Immature natural killer cell (primary cell): ENCODE data around the gene FAM78B. TPM values are rescaled to one million over a fixed set of nuclear protein-coding genes. Genes with fewer than 3 reads are reported as not detected.

Source experiments
- DNase-seq, 3 donors: peaks; one replicate each; pipeline ENCODE4 v3.0.0; 2022; ENCODE audit warnings: mixed read lengths in 1 of 3
- H3K27ac Mint-ChIP-seq, 6 donors: one replicate each; pipeline ENCODE4 v1.8.0; 2020; ENCODE audit warnings: mixed read lengths in 6 of 6, mild to moderate bottlenecking in 5 of 6, inconsistent platforms in 4 of 6, moderate library complexity in 3 of 6
- H3K27me3 Mint-ChIP-seq, 3 donors: one replicate each; pipeline ENCODE4 v1.8.0; 2020 to 2021; ENCODE audit warnings: low read depth in 3 of 3, mild to moderate bottlenecking in 3 of 3, mixed read lengths in 3 of 3, moderate library complexity in 3 of 3, inconsistent platforms in 1 of 3
- H3K36me3 Mint-ChIP-seq, 3 donors: one replicate each; pipeline ENCODE4 v1.8.0; 2020; ENCODE audit warnings: mixed read lengths in 3 of 3, inconsistent platforms in 2 of 3, mild to moderate bottlenecking in 2 of 3
- H3K4me1 Mint-ChIP-seq, 2 donors: one replicate each; pipeline ENCODE4 v1.8.0; 2020; ENCODE audit warnings: inconsistent platforms in 2 of 2, mild to moderate bottlenecking in 2 of 2, mixed read lengths in 2 of 2, moderate library complexity in 1 of 2
- H3K4me3 Mint-ChIP-seq, 5 donors: one replicate each; pipeline ENCODE4 v1.8.0; 2020; ENCODE audit warnings: mild to moderate bottlenecking in 5 of 5, mixed read lengths in 5 of 5, inconsistent platforms in 3 of 5, moderate library complexity in 3 of 5
- H3K9me3 Mint-ChIP-seq, 6 donors: one replicate each; pipeline ENCODE4 v1.8.0; 2020; ENCODE audit warnings: mild to moderate bottlenecking in 6 of 6, mixed read lengths in 6 of 6, inconsistent platforms in 4 of 6, moderate library complexity in 3 of 6
- polyA plus RNA-seq, 3 donors: library from polyadenylated mRNA; unstranded; fragments of 300-500 nt; fragmentation: Illumina TruSeq; gene quantifications; one replicate each; pipeline ENCODE4 v1.2.3, GENCODE V29; 2021

The FAM78B gene
- polyA plus RNA-seq, 3 donors from 2014 or later, result not detected

GRCh38 chr1:166174108-166174507 is 7.3 kb upstream of the FAM78B start:
- Mint-ChIP-seq H3K36me3 (no peaks in the 10 kb centered on the region), H3K4me1 (no peaks in the 10 kb centered on the region), H3K27me3 (peaks cover 2 to 19% (median 13%) of the 10 kb centered on the region in 3 donors), H3K4me3 (no peak overlapping the region), H3K9me3 (peaks cover 0 to 5% (median 0%) of the 10 kb centered on the region in 6 donors), H3K27ac (no peak overlapping the region)
- no peak for DNase-seq

- no peak overlapping the region for H3K4me3 Mint-ChIP-seq
- no peaks in the 10 kb centered on the region for H3K36me3 Mint-ChIP-seq
- H3K27ac Mint-ChIP-seq, result no peak overlapping the region
- no peaks in the 10 kb centered on the region for H3K9me3 Mint-ChIP-seq
- H3K4me1 Mint-ChIP-seq, result peaks cover 7 to 8% of the 10 kb centered on the region in 2 donors
- no peak for DNase-seq
- peaks cover 2 to 25% (median 18%) of the 10 kb centered on the region in 3 donors for H3K27me3 Mint-ChIP-seq
Observed at GRCh38 chr1:166172106-166172505, 5.3 kb upstream of the FAM78B start.

- H3K27me3 Mint-ChIP-seq, result peaks cover 3 to 22% (median 13%) of the 10 kb centered on the region in 3 donors
- H3K4me1 Mint-ChIP-seq, result peaks cover 7 to 9% of the 10 kb centered on the region in 2 donors
- DNase-seq, result no peak
- H3K36me3 Mint-ChIP-seq, result no peaks in the 10 kb centered on the region
- H3K27ac Mint-ChIP-seq, result no peak overlapping the region
- no peak overlapping the region for H3K4me3 Mint-ChIP-seq
- no peaks in the 10 kb centered on the region for H3K9me3 Mint-ChIP-seq
Observed at GRCh38 chr1:166170726-166171125, 3.9 kb upstream of the FAM78B start.

- Mint-ChIP-seq H3K27me3 (peaks cover 6 to 20% (median 13%) of the 10 kb centered on the region in 3 donors), H3K4me3 (no peak overlapping the region)
Observed at GRCh38 chr1:166170075-166170474, 3.3 kb upstream of the FAM78B start.

GRCh38 chr1:166169182-166169581 is 2.4 kb upstream of the FAM78B start:
- H3K27me3 Mint-ChIP-seq, result peaks cover 6 to 25% (median 13%) of the 10 kb centered on the region in 3 donors
- no peaks in the 10 kb centered on the region for H3K9me3 Mint-ChIP-seq
- H3K4me1 Mint-ChIP-seq, result peaks cover 9% of the 10 kb centered on the region in 2 donors
- no peak overlapping the region for H3K4me3 Mint-ChIP-seq
- H3K27ac Mint-ChIP-seq, result no peak overlapping the region
- no peak for DNase-seq
- no peaks in the 10 kb centered on the region for H3K36me3 Mint-ChIP-seq

More at GRCh38 chr1:166170075-166170474, 3.3 kb upstream of the FAM78B start:
- no peak overlapping the region for H3K27ac Mint-ChIP-seq
- H3K9me3 Mint-ChIP-seq, result no peaks in the 10 kb centered on the region
- H3K4me1 Mint-ChIP-seq, result peaks cover 8 to 9% of the 10 kb centered on the region in 2 donors
- no peaks in the 10 kb centered on the region for H3K36me3 Mint-ChIP-seq
- no peak for DNase-seq

- Mint-ChIP-seq H3K4me3 (peak overlapping the region; percentile 38 to 74 (median 60)), H3K27me3 (peaks cover 6 to 37% (median 17%) of the 10 kb centered on the region in 3 donors)
- DNase-seq, result no peak
Observed at GRCh38 chr1:166167572-166167925, 748 bp upstream of the FAM78B start.

GRCh38 chr1:166166329-166166697 is 488 bp downstream of the FAM78B start:
- H3K27me3 Mint-ChIP-seq, result peaks cover 6 to 39% (median 18%) of the 10 kb centered on the region in 3 donors
- DNase-seq, result no peak
- no peaks in the 10 kb centered on the region for H3K36me3 Mint-ChIP-seq
- no peaks in the 10 kb centered on the region for H3K9me3 Mint-ChIP-seq
- H3K4me3 Mint-ChIP-seq, result no peak overlapping the region
- peaks cover 9% of the 10 kb centered on the region in 2 donors for H3K4me1 Mint-ChIP-seq
- H3K27ac Mint-ChIP-seq, result no peak overlapping the region

More at GRCh38 chr1:166167572-166167925, 748 bp upstream of the FAM78B start:
- H3K36me3 Mint-ChIP-seq, result no peaks in the 10 kb centered on the region
- no peak overlapping the region for H3K27ac Mint-ChIP-seq
- H3K9me3 Mint-ChIP-seq, result no peaks in the 10 kb centered on the region
- H3K4me1 Mint-ChIP-seq, result peaks cover 9% of the 10 kb centered on the region in 2 donors

- Mint-ChIP-seq H3K27ac (no peak overlapping the region), H3K9me3 (peaks cover 0 to under 1% (median 0%) of the 10 kb centered on the region in 6 donors), H3K4me1 (peaks cover 9% of the 10 kb centered on the region in 2 donors), H3K27me3 (peaks cover 6 to 38% (median 17%) of the 10 kb centered on the region in 3 donors), H3K4me3 (peak overlapping the region; percentile 29 to 65 (median 46)), H3K36me3 (no peaks in the 10 kb centered on the region)
- DNase-seq, result no peak
Observed at GRCh38 chr1:166165661-166166328, 1.0 kb downstream of the FAM78B start.

- H3K36me3 Mint-ChIP-seq, result no peaks in the 10 kb centered on the region
- no peak for DNase-seq
- H3K4me3 Mint-ChIP-seq, result peak overlapping the region; percentile 29 to 56 (median 39)
- peaks cover 0 to 1% (median 0%) of the 10 kb centered on the region in 6 donors for H3K9me3 Mint-ChIP-seq
- H3K4me1 Mint-ChIP-seq, result peaks cover 9% of the 10 kb centered on the region in 2 donors
- peaks cover 6 to 37% (median 12%) of the 10 kb centered on the region in 3 donors for H3K27me3 Mint-ChIP-seq
- no peak overlapping the region for H3K27ac Mint-ChIP-seq
Observed at GRCh38 chr1:166164995-166165660, 1.7 kb downstream of the FAM78B start.

GRCh38 chr1:166164646-166164994 is 2.2 kb downstream of the FAM78B start:
- Mint-ChIP-seq H3K27ac (no peak overlapping the region), H3K4me1 (peaks cover 9% of the 10 kb centered on the region in 2 donors), H3K4me3 (peak overlapping the region in 2 of 5 donors; percentile 38 to 43), H3K9me3 (peaks cover 0 to 1% (median 0%) of the 10 kb centered on the region in 6 donors), H3K27me3 (peaks cover 6 to 35% (median 13%) of the 10 kb centered on the region in 3 donors), H3K36me3 (no peaks in the 10 kb centered on the region)
- no peak for DNase-seq

GRCh38 chr1:166159656-166160055 is 7.1 kb downstream of the FAM78B start:
- Mint-ChIP-seq H3K36me3 (no peaks in the 10 kb centered on the region), H3K9me3 (peaks cover 0 to 1% (median 0%) of the 10 kb centered on the region in 6 donors), H3K27ac (no peak overlapping the region), H3K27me3 (peaks cover 0 to 20% (median 11%) of the 10 kb centered on the region in 3 donors), H3K4me3 (no peak overlapping the region), H3K4me1 (no peaks in the 10 kb centered on the region)
- no peak for DNase-seq

GRCh38 chr1:166156674-166157073 is 10.1 kb downstream of the FAM78B start:
- no peak overlapping the region for H3K27ac Mint-ChIP-seq
- no peaks in the 10 kb centered on the region for H3K4me1 Mint-ChIP-seq
- no peaks in the 10 kb centered on the region for H3K36me3 Mint-ChIP-seq
- H3K9me3 Mint-ChIP-seq, result peaks cover 0 to 1% (median 0%) of the 10 kb centered on the region in 6 donors
- H3K4me3 Mint-ChIP-seq, result no peak overlapping the region
- no peak for DNase-seq
- peaks cover 2 to 5% (median 4%) of the 10 kb centered on the region in 3 donors for H3K27me3 Mint-ChIP-seq

GRCh38 chr1:166155108-166155507 is 11.7 kb downstream of the FAM78B start:
- Mint-ChIP-seq H3K27ac (no peak overlapping the region), H3K36me3 (no peaks in the 10 kb centered on the region), H3K4me1 (no peaks in the 10 kb centered on the region), H3K9me3 (no peaks in the 10 kb centered on the region), H3K27me3 (peaks cover 2 to 5% (median 2%) of the 10 kb centered on the region in 3 donors), H3K4me3 (no peak overlapping the region)
- no peak for DNase-seq

- no peak overlapping the region for H3K27ac Mint-ChIP-seq
- H3K36me3 Mint-ChIP-seq, result no peaks in the 10 kb centered on the region
- no peak for DNase-seq
- H3K9me3 Mint-ChIP-seq, result peaks cover 0 to 2% (median 0%) of the 10 kb centered on the region in 6 donors
- no peak overlapping the region for H3K4me3 Mint-ChIP-seq
- peaks cover 0 to 2% (median 2%) of the 10 kb centered on the region in 3 donors for H3K27me3 Mint-ChIP-seq
- no peaks in the 10 kb centered on the region for H3K4me1 Mint-ChIP-seq
Observed at GRCh38 chr1:166153525-166154314, 13.1 kb downstream of the FAM78B start.
